Measurements from ENCODE around the gene DNM2. TPM values are rescaled to one million over a fixed set of nuclear protein-coding genes. Genes with fewer than 3 reads are reported as not detected.

Gene DNM2
- total RNA-seq, 4 donors from 2014 or later, result 353 to 827 (median 464) TPM

DNA sequence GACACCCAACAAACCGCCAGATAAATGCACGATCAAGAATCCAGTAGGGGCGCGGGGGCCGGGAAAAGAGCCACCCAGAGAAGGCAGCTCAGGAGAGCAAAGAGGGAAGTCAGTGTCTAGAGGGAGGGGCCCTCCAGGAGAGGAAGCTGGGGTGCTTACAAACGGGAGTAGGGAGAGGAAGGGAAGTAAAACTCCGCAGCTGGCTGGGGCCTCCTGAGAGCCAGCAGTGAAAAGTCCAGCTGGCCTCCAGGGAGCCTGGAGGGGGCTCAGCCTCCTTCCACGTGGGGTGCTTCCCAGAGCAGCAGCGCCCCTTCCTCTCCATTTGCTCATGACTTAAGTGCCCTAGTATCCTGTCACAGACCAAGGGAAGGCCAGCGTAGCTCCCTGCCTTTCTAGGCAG lies 66.4 kb downstream of the DNM2 start:
- no peak for TF ChIP-seq POLR2A (IDR thresholded peaks at IDR 0.05)
- TF ChIP-seq, protein P1, sequence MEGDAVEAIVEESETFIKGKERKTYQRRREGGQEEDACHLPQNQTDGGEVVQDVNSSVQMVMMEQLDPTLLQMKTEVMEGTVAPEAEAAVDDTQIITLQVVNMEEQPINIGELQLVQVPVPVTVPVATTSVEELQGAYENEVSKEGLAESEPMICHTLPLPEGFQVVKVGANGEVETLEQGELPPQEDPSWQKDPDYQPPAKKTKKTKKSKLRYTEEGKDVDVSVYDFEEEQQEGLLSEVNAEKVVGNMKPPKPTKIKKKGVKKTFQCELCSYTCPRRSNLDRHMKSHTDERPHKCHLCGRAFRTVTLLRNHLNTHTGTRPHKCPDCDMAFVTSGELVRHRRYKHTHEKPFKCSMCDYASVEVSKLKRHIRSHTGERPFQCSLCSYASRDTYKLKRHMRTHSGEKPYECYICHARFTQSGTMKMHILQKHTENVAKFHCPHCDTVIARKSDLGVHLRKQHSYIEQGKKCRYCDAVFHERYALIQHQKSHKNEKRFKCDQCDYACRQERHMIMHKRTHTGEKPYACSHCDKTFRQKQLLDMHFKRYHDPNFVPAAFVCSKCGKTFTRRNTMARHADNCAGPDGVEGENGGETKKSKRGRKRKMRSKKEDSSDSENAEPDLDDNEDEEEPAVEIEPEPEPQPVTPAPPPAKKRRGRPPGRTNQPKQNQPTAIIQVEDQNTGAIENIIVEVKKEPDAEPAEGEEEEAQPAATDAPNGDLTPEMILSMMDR (IDR thresholded peaks at IDR 0.05), result no peak
- Histone ChIP-seq H3K36me3 (peaks cover 0 to 100% (median 0%) of the 10 kb centered on the region in 3 donors), H3K27ac (peak overlapping the region in 1 of 4 donors; percentile 19), H3K9me3 (no peaks in the 10 kb centered on the region), H3K4me3 (no peak overlapping the region), H3K27me3 (no peaks in the 10 kb centered on the region), H3K4me1 (peaks cover 0 to 4% (median 0%) of the 10 kb centered on the region in 4 donors)
- no peak for DNase-seq

DNA sequence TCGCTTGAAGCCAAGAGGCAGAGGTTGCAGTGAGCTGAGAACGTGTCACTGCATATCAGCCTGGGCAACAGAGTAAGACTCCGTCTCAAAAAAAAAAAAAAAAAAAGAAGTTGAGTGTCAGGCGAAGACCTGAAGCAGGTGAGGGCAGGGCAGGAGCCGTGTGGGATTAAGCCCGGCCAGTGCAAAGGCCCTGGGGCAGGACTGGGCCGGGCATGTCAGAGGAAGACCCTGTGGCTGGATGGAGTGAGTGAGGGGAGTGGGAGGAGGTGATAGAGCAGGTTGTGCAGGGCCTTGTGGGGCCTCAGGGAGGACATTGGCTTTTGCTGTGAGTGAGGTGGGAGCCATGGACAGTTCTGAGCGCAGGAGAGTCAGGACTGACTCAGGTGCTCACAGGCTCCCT lies 70.3 kb downstream of the DNM2 start:
- DNase-seq, result no peak
- Histone ChIP-seq H3K4me3 (no peak overlapping the region), H3K27me3 (no peaks in the 10 kb centered on the region), H3K4me1 (peaks cover 0 to 8% (median 0%) of the 10 kb centered on the region in 4 donors), H3K36me3 (peaks cover 0 to 99% (median 0%) of the 10 kb centered on the region in 3 donors), H3K27ac (no peak overlapping the region), H3K9me3 (no peaks in the 10 kb centered on the region)
- TF ChIP-seq POLR2A (IDR thresholded peaks at IDR 0.05), result no peak
- TF ChIP-seq, protein P1 (IDR thresholded peaks at IDR 0.05), result no peak

DNA sequence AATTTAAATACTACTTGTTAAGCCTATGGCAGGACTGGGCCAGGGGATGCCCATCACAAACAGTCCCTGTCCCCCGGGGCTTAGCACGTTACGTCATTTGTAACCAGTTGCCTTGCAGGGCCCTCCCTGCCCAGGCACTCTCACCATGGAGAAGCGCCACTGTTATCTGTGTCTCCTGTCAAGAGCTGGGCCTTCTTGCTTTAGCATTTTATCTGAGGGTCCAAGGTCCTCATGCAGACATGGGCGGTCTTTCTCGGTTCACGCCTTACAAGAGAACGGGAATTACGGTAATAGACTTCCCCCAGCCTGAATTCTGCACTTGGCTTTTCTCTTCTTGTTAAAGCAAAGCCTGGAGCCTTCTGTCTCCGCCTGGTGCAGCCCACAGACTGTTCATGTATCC lies 72.0 kb downstream of the DNM2 start:
- Histone ChIP-seq H3K36me3 (peaks cover 0 to 99% (median 0%) of the 10 kb centered on the region in 3 donors), H3K4me1 (peaks cover 0 to 8% (median 0%) of the 10 kb centered on the region in 4 donors), H3K27ac (no peak overlapping the region), H3K4me3 (no peak overlapping the region), H3K27me3 (no peaks in the 10 kb centered on the region), H3K9me3 (no peaks in the 10 kb centered on the region)
- TF ChIP-seq, protein P1 (IDR thresholded peaks at IDR 0.05), result no peak
- TF ChIP-seq POLR2A (IDR thresholded peaks at IDR 0.05), result no peak
- DNase-seq, result no peak

DNA sequence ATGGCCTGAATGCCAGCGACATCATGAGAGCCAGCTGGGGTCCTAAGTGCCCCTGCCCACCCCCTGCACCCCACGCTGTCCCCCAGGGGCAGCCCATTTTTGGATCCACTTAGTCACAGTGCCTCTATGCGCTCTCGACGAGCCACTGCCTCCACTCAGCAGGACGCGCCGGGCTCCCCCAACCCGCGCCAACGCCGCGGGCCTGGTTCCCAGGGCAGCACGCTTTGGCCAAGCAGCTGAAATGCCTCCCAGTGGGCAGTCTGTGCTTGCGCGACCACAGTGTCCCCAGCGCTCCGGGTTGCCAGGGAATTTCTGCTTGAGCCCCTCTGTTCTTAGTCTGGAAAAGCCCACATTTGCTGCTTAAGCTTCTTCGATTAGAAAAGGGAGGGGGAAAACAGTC lies 78.8 kb downstream of the DNM2 start:
- H3K27ac ChIP-seq, result no peak overlapping the region
- H3K4me3 ChIP-seq, result no peak overlapping the region
- TF ChIP-seq, protein P1 (IDR thresholded peaks at IDR 0.05), result no peak
- TF ChIP-seq POLR2A (IDR thresholded peaks at IDR 0.05), result no peak
- no peaks in the 10 kb centered on the region for H3K4me1 ChIP-seq
- peaks cover 0 to 98% (median 4%) of the 10 kb centered on the region in 3 donors for H3K36me3 ChIP-seq
- DNase-seq, result no peak
- no peaks in the 10 kb centered on the region for H3K9me3 ChIP-seq
- no peaks in the 10 kb centered on the region for H3K27me3 ChIP-seq

DNA sequence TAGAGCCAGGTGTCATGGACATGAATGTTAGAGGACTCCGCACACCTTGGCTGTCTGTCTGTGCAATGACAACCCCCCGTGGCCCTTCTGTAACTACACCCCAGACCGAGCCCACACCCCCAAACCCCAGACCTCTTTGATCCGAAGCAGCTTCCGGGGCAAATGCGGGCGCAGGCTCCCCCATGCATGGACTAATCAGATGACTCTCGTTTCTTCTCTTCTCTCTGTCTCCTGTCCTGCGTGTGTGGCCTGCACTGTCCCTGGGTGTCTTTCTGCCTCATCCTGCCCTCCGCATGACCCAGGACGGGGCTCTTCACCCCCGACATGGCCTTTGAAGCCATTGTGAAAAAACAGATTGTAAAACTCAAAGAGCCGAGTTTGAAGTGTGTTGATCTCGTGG lies 79.2 kb downstream of the DNM2 start:
- peak overlapping the region in 2 of 4 donors; percentile 36 to 63 for H3K27ac ChIP-seq
- peaks cover 0 to 97% (median 4%) of the 10 kb centered on the region in 3 donors for H3K36me3 ChIP-seq

More for the DNA sequence above, 79.2 kb downstream of the DNM2 start:
- H3K27me3 ChIP-seq, result no peaks in the 10 kb centered on the region
- peak in 1 of 3 donors; percentile 41 for DNase-seq
- no peaks in the 10 kb centered on the region for H3K9me3 ChIP-seq
- peak overlapping the region in 1 of 4 donors; percentile 3 for H3K4me3 ChIP-seq
- no peak for TF ChIP-seq POLR2A (IDR thresholded peaks at IDR 0.05)
- TF ChIP-seq, protein P1 (IDR thresholded peaks at IDR 0.05), result no peak
- H3K4me1 ChIP-seq, result no peaks in the 10 kb centered on the region

Measured in Peyer's patch (tissue), 4 donors.